NCI-H774 (cell line): Measurements from ENCODE around the gene COL24A1.
"Not testable (repeated sequence)": the region's sequence is repeated elsewhere in the genome, so short reads cannot be mapped to it uniquely, and the experiment has no call there.

Experiments used
- DNase-seq: peaks from one replicate; lab custom pipeline; 2025; lab: John Stamatoyannopoulos, UW

Gene COL24A1

GRCh38 chr1:85806236-85806965 is 350.2 kb downstream of the COL24A1 start:
- no peak for DNase-seq

GRCh38 chr1:85801520-85801919 is 355.1 kb downstream of the COL24A1 start:
- no peak for DNase-seq

DNA sequence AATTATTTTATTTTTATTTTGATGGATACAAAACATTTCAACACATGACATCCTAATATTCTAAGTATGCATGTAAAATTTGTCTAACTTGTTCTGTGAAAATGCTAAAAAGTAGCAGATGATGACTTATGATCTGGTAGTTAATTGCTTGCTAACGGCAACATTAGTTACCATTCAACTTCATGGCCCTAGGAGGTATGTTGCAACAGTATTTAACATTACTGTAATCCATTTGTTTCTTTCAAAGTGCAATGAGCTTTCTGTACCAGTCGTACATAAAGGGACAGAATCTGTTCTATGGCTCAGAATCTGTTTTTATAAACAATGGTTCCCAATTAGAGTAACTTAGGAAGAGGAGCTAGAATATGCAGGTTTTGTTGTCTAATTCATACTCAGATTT is 356.8 kb downstream of the COL24A1 start:
- no peak for DNase-seq

- DNase-seq: no peak
Observed at GRCh38 chr1:85798419-85798818, 358.2 kb downstream of the COL24A1 start.

DNA sequence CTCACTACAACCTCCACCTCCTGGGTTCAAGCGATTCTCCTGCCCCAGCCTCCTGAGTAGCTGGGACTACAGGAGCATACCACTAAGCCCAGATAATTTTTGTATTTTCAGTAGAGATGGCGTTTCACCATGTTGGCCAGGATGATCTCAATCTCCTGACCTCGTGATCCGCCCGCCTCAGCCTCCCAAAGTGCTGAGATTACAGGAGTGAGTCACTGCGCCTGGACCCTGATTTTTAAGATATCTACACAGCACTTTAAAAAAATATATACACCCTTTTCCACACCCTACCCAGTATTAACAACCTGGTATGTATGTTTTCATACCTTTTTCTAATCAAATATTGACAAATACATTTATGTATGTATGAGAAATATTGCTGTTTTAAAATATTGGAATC is 379.6 kb downstream of the COL24A1 start:
- DNase-seq: not testable (repeated sequence)

DNA sequence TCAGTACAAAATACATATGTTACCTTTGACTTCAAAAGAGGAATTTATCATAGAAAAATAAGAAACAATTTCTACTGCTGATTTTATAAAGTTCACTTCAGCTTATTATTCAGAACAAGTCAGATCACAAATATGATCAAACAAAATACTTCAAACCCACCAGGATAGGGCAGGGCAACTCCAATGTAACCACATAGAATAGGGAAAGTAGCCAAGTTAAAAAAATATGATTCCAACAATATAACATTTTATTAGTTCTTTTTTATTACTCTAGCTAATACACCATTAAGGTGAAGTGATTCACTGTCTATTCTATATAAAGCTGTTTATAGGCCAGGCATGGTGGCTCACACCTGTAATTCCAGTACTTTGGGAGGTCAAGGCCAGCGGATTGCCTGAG is 393.8 kb downstream of the COL24A1 start:
- no peak for DNase-seq

DNA sequence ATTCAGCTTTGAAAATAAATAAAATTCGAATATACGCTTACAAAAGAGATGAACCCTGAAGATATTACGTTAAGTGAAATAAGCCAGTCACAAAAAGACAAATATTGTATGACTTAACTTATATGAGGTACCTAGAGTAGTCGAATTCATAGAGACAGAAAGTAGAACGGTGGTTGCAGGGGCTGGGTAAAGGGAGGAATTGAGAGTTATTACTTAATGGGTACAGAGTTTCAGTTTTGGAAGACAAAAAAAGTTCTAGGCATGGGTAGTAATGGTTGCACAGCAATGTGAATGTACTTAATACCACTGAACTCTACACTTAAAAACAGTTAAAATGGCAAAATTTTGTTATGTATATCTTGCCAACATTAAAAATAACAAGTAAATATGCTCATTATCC is 399.7 kb downstream of the COL24A1 start:
- DNase-seq: no peak

GRCh38 chr1:85748120-85748519 is 408.5 kb downstream of the COL24A1 start:
- no peak for DNase-seq

GRCh38 chr1:85746777-85747176 is 409.8 kb downstream of the COL24A1 start:
- no peak for DNase-seq

DNA sequence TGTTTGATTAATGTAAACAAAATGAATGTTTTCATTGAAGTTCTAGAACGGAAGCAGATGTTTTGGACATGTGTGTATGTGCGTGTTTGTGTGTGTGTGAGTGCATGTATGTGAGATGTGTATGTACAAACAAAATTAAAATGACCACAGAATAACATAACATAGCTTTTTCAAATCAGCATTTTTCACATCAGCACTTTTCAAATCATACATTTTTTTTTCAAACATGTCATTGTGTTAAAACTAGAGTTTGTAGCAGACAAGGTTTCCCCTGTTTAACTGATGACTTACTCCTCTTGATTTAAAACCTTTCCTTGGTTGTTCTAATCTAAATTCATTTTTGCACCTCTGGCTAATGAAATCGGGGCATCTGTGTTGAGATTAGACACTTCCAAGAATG is 412.8 kb downstream of the COL24A1 start:
- DNase-seq: no peak

DNA sequence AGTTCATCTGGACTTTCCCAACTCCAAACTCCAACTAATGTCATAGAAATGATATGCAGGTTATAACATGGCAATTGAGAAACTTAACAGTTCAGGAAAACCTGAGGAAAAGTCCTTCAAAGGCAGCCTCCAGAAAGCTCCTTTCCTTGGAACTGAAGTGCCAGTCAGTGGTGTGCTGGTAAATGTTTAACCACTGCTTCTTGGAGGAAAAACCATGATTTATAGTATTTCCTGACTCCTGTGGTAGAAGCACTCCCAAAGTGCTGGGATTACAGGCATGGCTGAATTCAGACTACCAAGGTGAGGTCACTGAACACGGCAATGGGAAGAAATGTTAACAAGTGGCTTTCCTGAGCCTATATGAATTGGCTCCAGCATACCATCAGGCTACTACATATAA is 421.6 kb downstream of the COL24A1 start:
- DNase-seq: no peak

GRCh38 chr1:85718678-85719340 is 437.8 kb downstream of the COL24A1 start:
- DNase-seq: no peak

- not testable (repeated sequence) for DNase-seq
Observed at GRCh38 chr1:85714418-85715114, 442.0 kb downstream of the COL24A1 start.

GRCh38 chr1:85708829-85709227 is 447.7 kb downstream of the COL24A1 start:
- DNase-seq: no peak

DNA sequence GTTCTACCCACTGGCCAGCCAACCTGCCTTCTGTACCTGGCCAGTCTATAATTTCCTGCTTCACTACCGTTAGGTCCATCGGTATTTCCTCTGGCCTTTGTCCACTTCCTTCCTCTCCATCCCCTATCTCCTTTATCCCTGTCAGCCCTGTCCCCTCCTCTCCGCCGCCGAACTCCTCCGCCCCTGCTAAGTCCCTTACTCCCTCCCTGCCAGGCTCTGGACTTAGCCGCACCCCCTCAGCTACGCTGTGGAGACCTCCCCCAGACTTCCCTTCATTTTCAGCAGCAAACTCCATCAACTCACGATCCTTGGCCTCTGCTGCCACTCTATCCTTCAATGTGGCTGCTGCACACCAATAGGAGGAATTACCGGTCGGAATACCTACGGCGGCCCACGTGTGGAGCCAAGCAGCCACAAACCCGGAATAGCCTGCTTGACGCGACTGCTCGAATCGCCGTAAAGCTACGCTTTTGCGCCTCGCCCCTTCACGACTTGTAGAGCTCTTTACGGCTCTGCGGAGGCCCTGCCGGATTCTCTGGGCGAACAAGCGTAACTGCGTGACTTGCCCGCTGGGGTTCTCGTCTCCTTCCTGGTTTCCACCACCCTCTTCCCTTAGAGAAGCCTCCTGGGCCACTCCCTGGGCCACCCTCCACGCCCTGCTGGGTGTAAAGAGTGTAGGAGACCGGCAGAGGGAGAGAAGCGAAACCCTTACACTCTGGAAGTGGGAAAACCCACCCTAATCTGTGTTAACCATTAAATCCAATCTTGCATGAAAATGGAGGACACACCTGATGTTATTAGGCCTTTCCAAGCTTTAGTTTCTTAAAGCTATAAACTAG is 448.4 kb downstream of the COL24A1 start, which contains the start of gene ZNHIT6:
ZNHIT6 (minus strand) TSS at position 444 of the 839 bp plus-strand sequence; CDS start at position 295, 149 bp downstream.
- DNase-seq: peak; percentile 90

- no peak for DNase-seq
Observed at GRCh38 chr1:85707267-85707989, 449.1 kb downstream of the COL24A1 start.

DNA sequence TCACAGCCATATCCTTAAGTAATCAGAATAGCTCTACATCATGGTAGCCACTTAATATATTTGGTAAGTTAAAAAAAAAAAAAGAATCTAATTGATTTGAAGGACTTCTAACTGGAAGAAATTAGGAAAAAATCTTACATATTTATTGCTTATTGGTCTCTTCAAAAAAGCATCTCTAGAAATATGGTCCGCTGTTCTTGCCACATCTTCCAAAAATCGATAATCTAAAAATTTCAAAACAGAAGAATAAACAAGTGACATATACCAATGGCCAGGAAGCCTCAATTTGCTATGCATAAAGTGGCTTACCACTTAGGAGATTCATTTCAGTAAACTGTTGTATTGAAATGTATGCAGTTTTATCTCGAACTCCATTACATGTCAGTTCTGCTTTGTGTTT is 450.6 kb downstream of the COL24A1 start:
- DNase-seq: no peak

- DNase-seq: no peak
Observed at GRCh38 chr1:85700422-85700821, 456.1 kb downstream of the COL24A1 start.

DNA sequence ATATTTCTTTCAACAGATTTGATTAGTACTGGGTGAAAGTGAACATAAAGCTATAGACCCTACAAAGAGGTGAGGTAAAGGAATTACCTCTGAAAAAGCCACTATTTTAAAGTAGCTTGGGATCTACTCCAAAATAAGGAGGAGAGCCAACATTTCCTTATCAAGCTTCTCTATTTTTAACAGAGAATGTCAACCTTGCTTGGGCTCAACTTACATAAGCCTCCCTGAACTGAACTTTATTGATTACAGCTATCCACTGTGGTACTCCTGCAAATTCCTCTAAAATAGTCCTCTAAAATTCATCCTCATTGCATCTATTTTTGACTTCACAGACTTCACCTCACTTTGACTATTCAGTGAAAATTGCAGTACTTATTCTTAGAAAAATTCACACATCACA is 458.7 kb downstream of the COL24A1 start:
- no peak for DNase-seq

DNA sequence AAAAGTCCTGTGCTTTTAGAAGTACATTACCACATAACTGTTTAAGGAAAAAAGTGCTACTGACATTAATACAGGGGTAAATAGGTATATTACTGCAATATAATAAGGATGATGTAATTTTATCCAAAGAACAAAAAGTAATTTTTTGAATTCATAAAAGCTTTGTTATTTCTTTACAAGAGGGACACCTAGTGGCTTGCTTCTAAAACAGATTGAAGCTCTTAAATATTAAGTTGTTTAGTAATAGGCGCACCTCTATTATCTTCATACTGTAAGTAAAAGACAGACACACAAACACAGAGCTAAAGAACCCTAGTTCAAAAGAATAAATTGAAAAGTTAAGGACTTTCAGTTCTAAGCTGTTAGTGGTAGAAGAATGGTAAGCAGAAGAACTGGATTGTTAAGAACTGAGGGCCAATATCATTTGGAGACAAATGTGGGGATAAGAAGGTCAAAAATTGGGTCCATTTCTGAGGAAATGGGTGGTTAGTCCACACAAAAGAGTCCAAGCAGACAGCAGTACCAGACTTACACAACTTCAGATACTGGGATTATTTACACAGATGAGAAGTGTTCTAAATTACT is 463.8 kb downstream of the COL24A1 start:
- DNase-seq: no peak
